Pancreas (tissue), 10 donors: Measurements from ENCODE around the gene RPP14. TPM values are rescaled to one million over a fixed set of nuclear protein-coding genes. Genes with fewer than 3 reads are reported as not detected.
"Not testable (repeated sequence)": the region's sequence is repeated elsewhere in the genome, so short reads cannot be mapped to it uniquely, and the experiment has no call there.

ENCODE experiments used
- ATAC-seq, 4 donors: fragments of 200-7000 bp; cut with Tn5 transposase; one replicate each; pipeline versions ENCODE4 v1.8.0 to v1.9.1; 2020; ENCODE audit warnings: mild to moderate bottlenecking in 4 of 4, moderate library complexity in 4 of 4
- DNase-seq, 6 donors: peaks; one replicate each; pipeline ENCODE4 v3.0.0-alpha.2; 2020
- FAIRE-seq: peaks from 2 replicates; lab custom pipeline; 2012; peaks lifted over from hg19 to GRCh38; lab: Jason Lieb, UNC
- H3K27ac ChIP-seq, 4 donors: fragments of 200-600 bp; sonication (generic); 1 replicate in 3 of 4; 2 replicates in 1 of 4; pipeline versions ENCODE4 v1.5.0 to v1.8.0; 2020
- H3K27me3 ChIP-seq, 4 donors: fragments of 200-600 bp; one replicate each; pipeline ENCODE4 v1.8.0; 2021
- H3K36me3 ChIP-seq, 3 donors: fragments of 200-600 bp; sonication (generic) in 1 of 3; one replicate each; pipeline versions ENCODE4 v1.5.0 to v1.8.0; 2020 to 2021
- H3K4me1 ChIP-seq, 3 donors: fragments of 200-600 bp; one replicate each; pipeline ENCODE4 v1.8.0; 2021
- H3K4me3 ChIP-seq, 4 donors: fragments of 200-600 bp; sonication (generic) in 2 of 4; one replicate each; pipeline versions ENCODE4 v1.5.0 to v1.8.0; 2020 to 2021
- H3K9me3 ChIP-seq, 4 donors: fragments of 200-600 bp; one replicate each; pipeline ENCODE4 v1.8.0; 2021
- CTCF ChIP-seq, 4 donors: fragments of 200-600 bp; sonication (generic) in 3 of 4; IDR thresholded peaks; one replicate each; pipeline versions ENCODE4 v1.5.0 to v1.8.0; 2021; ENCODE audit warnings: antibody characterized with exemption in 4 of 4
- WGBS, 2 donors: extraction: QIAGEN DNeasy Blood & Tissue Kit; methylation state at CpG; one replicate each; pipeline ENCODE4 v1.1.7; 2013; 5-methylcytosine and 5-hydroxymethylcytosine counted together
- intact Hi-C, 3 donors: fragments of 100-400 bp; cut with DNase I; formaldehyde crosslinking; loops; one replicate each; pipeline versions ENCODE4 v1.11.1 to v1.14.2; 2022
- polyA plus RNA-seq, 2 donors: library from polyadenylated mRNA; stranded (reverse); fragments of 200-250 nt; gene quantifications; one replicate each; pipeline ENCODE4 v1.2.3, GENCODE V29; 2013
- total RNA-seq, 6 donors: library from RNA; stranded (reverse); fragmentation: NEBNext Ultra II Directional in 4 of 6; extraction: Animal tissue kit (Norgen Biotek cat#: 25700) in 4 of 6; gene quantifications; one replicate each; pipeline versions ENCODE4 v1.2.1 to v1.2.4, GENCODE V29; 2021 to 2023
- donor health status: healthy with polysubstance abuse.
- donor health status: DM: no; HTN: no; CAD: no; lungs with moderate emphysema.
- donor health status: DM: no; HTN: no; CAD: no.
- donor health status: control.
- donor health status: control.
- donor health status: Bipolar disorder and iron deficiency.
- donor health status: DM: yes; HTN: yes; CAD: no.
- donor health status: DM: no; HTN: no; CAD: no.
- donor health status: DM: no; HTN: no; CAD: no.
- donor health status: DM: yes; HTN: yes; CAD: no.

The RPP14 gene
- total and polyA plus RNA-seq, 8 donors = 5.0 to 8.1 (median 6.7) TPM

GRCh38 chr3:58260733-58261132, 45.3 kb upstream of the RPP14 start:
- ATAC-seq = no peak
- DNase-seq = no peak
- 76 to 77% methylated on average over 6 of the region's 6 CpGs for WGBS, 2 donors
- Histone ChIP-seq H3K4me3 (no peak overlapping the region), H3K9me3 (no peaks in the 10 kb centered on the region), H3K36me3 (no peaks in the 10 kb centered on the region), H3K4me1 (no peaks in the 10 kb centered on the region), H3K27ac (no peak overlapping the region), H3K27me3 (no peaks in the 10 kb centered on the region)
- no peak for FAIRE-seq
- intact Hi-C loops = no loop called here
- TF ChIP-seq CTCF (IDR thresholded peaks at IDR 0.05) = no peak

GRCh38 chr3:58261954-58262666, 43.9 kb upstream of the RPP14 start:
- TF ChIP-seq CTCF (IDR thresholded peaks at IDR 0.05) = no peak
- ATAC-seq (no peak), DNase-seq (no peak), FAIRE-seq (no peak)
- intact Hi-C loops = no loop called here
- Histone ChIP-seq H3K36me3 (no peaks in the 10 kb centered on the region), H3K4me3 (no peak overlapping the region), H3K4me1 (peaks cover 0 to 4% (median 0%) of the 10 kb centered on the region in 3 donors), H3K27ac (no peak overlapping the region), H3K27me3 (no peaks in the 10 kb centered on the region), H3K9me3 (no peaks in the 10 kb centered on the region)
- 79 to 83% methylated on average over 3 of the region's 3 CpGs for WGBS, 2 donors

GRCh38 chr3:58266577-58266976, 39.5 kb upstream of the RPP14 start:
- no peaks in the 10 kb centered on the region for H3K27me3 ChIP-seq
- H3K4me3 ChIP-seq = no peak overlapping the region
- TF ChIP-seq CTCF (IDR thresholded peaks at IDR 0.05) = no peak
- intact Hi-C loops = no loop called here
- WGBS, 2 donors = 34 to 38% methylated on average over 1 of the region's 1 CpG
- H3K27ac ChIP-seq = no peak overlapping the region
- H3K9me3 ChIP-seq = no peaks in the 10 kb centered on the region
- no peaks in the 10 kb centered on the region for H3K36me3 ChIP-seq
- peak in 2 of 4 donors; percentile 24 to 34 for ATAC-seq
- DNase-seq = no peak
- no peak for FAIRE-seq
- H3K4me1 ChIP-seq = peaks cover 0 to 4% (median 0%) of the 10 kb centered on the region in 3 donors

GRCh38 chr3:58267543-58267942, 38.5 kb upstream of the RPP14 start:
- H3K36me3 ChIP-seq, H3K4me3 ChIP-seq, H3K4me1 ChIP-seq, FAIRE-seq, H3K27ac ChIP-seq, intact Hi-C loops, H3K9me3 ChIP-seq, ATAC-seq, DNase-seq, H3K27me3 ChIP-seq: not testable (repeated sequence)
- WGBS, 2 donors = 94 to 100% methylated on average over 1 of the region's 1 CpG

- Histone ChIP-seq H3K4me3 (no peak overlapping the region), H3K36me3 (no peaks in the 10 kb centered on the region), H3K27ac (no peak overlapping the region), H3K27me3 (no peaks in the 10 kb centered on the region), H3K9me3 (no peaks in the 10 kb centered on the region), H3K4me1 (peaks cover 0 to 4% (median 0%) of the 10 kb centered on the region in 3 donors)
- DNase-seq (no peak), FAIRE-seq (no peak), ATAC-seq (no peak)
- 90 to 100% methylated on average over 2 of the region's 2 CpGs for WGBS, 2 donors
- no peak for TF ChIP-seq CTCF (IDR thresholded peaks at IDR 0.05)
- intact Hi-C loops = no loop called here
These were observed 36.7 kb upstream of the RPP14 start for GRCh38 chr3:58269356-58269755.
